GM19035 (cell line): Measurements from ENCODE around the gene INTS11.

Source experiments
- ATAC-seq: cut with Tn5 transposase; IDR thresholded peaks from one replicate; pipeline ENCODE4 v1.9.1; 2021; ENCODE audit not compliant: unreplicated experiment

INTS11 gene

DNA sequence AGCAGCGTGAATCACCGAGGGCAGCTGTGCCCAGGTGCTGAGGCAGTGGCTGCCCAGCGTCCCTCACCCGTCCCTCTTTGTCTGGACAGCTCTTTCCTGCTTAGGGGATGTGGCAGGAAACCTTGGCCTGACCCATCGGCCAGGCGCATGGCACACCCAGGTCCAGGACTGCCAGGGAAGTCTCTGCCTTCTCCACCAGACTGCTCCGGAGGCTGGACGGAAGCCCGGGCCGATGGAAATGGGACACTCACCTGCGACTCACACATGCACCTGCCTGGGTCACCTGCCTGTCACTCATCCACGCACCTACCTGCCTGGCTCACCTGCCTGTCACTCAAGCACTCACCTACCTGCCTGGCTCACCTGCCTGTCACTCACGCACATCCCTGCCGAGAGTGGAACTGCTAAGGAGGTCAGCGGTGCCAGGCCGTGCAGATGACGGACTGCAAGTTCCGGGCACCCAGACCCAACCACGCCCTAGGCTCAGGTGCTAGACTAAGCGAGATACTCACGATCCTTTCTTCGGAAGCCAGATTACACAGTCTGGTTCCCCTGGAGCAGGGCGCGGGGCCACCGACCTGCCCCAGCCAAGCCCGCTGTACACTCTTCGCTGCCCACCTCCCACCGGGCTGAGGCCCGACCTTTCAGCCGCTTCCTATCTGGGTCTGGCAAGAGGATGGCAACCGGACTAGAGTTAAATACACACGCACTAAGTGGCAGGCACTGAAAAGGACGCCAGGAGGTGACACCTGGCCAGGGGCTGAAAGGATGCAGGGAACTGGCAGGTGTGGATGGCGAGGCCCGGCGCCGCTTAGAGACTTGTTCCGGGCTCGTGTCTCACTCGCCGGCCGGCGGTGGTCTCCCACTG is 51.9 kb downstream of the INTS11 start:
- ATAC-seq, result no peak

- no peak for ATAC-seq
Observed at GRCh38 chr1:1270813-1271212, 53.6 kb downstream of the INTS11 start.

- ATAC-seq, result no peak
Observed at GRCh38 chr1:1268284-1268682, 56.2 kb downstream of the INTS11 start.

DNA sequence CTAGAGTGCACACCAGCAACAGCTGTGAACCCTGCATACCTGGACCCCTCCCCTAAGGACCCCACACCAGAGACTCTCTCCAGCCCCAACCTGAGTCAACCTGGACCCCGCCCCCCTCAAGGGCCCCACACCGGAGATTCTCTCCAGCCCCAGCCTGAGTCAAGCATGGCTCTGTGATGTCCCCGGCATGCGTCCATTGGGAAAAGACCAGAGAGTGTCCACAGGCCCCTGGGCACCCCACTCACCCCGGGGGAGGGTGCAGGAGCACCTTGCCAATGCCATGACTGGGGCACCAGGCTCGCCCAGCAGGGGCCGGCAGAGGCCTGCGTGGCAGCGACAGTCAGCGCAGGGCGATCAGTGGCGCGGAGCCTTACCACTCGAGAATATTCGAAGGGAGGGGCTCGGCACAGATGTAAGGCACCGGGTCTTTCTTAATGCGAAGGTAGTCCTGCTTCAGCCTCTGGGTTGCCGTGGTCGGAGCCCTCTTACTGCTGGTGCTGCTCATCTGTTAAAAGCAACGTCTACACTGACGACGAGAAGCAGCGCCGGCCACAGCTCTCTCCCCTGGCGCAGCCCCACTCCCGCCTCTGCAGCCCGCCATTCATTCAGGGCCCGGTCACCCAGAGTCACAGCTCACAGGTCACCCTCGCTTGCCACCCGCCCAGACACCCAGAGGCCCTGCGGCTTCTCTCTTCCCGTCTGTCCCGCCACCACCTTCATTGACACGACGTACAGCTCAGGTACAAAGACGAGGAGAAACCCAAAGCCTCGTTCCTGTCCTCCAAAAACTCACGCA is 56.8 kb downstream of the INTS11 start:
- no peak for ATAC-seq

- no peak for ATAC-seq
Observed at GRCh38 chr1:1264868-1265272, 59.6 kb downstream of the INTS11 start.

DNA sequence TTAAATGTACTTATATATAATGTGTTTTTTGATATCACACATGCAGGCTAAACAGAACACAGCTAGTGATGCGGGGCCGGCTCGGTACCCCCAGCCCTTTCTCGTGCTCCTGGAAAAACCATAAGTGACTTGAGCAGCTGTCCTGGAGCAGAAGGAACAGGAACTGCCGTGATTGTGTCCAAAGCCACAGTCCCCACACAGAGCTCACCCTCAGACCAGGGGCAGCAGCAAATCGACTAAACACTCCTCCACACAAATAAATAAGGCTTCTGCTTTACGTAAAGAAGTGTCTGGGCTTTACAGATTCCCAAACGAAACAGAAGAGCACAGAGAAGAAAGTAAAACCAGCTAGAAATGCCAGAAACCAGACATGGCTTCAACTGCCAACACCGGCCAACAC is 60.4 kb downstream of the INTS11 start:
- ATAC-seq, result no peak

- ATAC-seq, result no peak
Observed at GRCh38 chr1:1262758-1263157, 61.7 kb downstream of the INTS11 start.

DNA sequence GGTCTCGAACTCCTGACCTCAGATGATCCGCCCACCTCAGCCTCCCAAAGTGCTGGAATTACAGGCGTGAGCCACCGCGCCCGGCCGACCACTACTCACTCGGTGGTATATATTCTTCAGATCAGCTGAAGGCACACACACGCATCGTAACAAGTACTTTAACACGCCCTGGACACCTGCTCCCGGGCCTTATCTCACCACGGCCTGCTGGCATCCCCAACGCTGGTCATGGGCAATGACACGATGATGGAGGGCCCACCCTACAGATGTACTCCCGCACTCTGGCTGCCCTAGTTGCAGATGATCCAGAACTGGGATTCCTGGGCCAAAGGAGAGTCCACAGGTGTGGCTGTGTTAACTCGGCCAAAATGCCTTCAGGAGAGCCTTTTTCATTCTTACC is 62.4 kb downstream of the INTS11 start:
- ATAC-seq, result no peak
